B cell (primary cell): ENCODE data around the gene PTPRC.

ENCODE experiments used
- CTCF ChIP-seq: fragments of 200-600 bp; IDR thresholded peaks from one replicate; pipeline ENCODE4 v1.8.0; 2022; ENCODE audit warnings: antibody characterized with exemption, mild to moderate bottlenecking
- EZH2 ChIP-seq: IDR thresholded peaks from 2 replicates; pipeline ENCODE4 v1.6.1; 2012; ENCODE audit warnings: borderline replicate concordance, low read depth, mild to moderate bottlenecking, moderate library complexity, low read length; ENCODE audit not compliant: insufficient read depth, poor library complexity, severe bottlenecking

- TF ChIP-seq CTCF (no peak), EZH2 (no peak)
Measured at GRCh38 chr1:198749279-198749678, 110.4 kb downstream of the PTPRC start.
